GM10266 (cell line): ENCODE data around the gene GALR2.

Source experiments
- DNase-seq: peaks from one replicate; pipeline ENCODE4 v3.0.0; 2012; ENCODE audit errors: extremely low spot score
- TF ChIP-seq, protein P1 (sequence below): IDR thresholded peaks from 2 replicates; pipeline ENCODE4 v1.5.1; 2012; ENCODE audit warnings: mild to moderate bottlenecking, low read depth; ENCODE audit not compliant: control insufficient read depth, insufficient read depth; ENCODE audit errors: missing control alignments

Gene GALR2, protein sequence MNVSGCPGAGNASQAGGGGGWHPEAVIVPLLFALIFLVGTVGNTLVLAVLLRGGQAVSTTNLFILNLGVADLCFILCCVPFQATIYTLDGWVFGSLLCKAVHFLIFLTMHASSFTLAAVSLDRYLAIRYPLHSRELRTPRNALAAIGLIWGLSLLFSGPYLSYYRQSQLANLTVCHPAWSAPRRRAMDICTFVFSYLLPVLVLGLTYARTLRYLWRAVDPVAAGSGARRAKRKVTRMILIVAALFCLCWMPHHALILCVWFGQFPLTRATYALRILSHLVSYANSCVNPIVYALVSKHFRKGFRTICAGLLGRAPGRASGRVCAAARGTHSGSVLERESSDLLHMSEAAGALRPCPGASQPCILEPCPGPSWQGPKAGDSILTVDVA

DNA sequence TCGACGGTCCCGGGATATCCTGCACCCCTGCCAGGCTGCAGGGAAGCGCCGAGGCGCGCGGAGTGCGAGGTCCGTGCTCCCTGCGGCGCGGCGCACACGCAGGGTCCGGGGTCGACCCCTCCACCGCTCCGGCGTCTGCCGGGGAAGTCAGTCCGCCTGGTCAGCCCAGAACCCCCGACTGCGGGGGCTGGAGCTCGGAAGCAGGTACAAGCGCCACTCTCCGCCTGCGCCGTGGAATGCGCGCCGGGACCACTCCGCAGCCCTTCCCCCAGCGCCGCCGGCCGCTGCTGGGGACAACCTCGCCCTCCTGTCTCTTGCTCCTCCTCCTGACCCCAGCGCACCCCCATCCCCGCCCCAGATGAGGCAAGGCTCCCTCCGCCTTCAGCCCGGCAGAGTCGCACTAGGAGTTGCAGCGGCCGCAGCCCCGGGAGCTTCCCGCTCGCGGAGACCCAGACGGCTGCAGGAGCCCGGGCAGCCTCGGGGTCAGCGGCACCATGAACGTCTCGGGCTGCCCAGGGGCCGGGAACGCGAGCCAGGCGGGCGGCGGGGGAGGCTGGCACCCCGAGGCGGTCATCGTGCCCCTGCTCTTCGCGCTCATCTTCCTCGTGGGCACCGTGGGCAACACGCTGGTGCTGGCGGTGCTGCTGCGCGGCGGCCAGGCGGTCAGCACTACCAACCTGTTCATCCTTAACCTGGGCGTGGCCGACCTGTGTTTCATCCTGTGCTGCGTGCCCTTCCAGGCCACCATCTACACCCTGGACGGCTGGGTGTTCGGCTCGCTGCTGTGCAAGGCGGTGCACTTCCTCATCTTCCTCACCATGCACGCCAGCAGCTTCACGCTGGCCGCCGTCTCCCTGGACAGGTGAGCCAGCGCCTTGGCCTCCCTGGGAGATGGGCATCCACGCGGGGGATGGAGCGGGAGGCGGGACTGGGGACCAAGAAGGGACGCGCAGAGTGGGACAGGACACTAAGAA is at the start of gene GALR2:
TSS of gene GALR2 (plus strand) at position 392 of the 974 bp plus-strand sequence. CDS start at position 495, 103 bp downstream.
- no peak for DNase-seq
- TF ChIP-seq, protein P1, sequence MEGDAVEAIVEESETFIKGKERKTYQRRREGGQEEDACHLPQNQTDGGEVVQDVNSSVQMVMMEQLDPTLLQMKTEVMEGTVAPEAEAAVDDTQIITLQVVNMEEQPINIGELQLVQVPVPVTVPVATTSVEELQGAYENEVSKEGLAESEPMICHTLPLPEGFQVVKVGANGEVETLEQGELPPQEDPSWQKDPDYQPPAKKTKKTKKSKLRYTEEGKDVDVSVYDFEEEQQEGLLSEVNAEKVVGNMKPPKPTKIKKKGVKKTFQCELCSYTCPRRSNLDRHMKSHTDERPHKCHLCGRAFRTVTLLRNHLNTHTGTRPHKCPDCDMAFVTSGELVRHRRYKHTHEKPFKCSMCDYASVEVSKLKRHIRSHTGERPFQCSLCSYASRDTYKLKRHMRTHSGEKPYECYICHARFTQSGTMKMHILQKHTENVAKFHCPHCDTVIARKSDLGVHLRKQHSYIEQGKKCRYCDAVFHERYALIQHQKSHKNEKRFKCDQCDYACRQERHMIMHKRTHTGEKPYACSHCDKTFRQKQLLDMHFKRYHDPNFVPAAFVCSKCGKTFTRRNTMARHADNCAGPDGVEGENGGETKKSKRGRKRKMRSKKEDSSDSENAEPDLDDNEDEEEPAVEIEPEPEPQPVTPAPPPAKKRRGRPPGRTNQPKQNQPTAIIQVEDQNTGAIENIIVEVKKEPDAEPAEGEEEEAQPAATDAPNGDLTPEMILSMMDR, result no peak

DNA sequence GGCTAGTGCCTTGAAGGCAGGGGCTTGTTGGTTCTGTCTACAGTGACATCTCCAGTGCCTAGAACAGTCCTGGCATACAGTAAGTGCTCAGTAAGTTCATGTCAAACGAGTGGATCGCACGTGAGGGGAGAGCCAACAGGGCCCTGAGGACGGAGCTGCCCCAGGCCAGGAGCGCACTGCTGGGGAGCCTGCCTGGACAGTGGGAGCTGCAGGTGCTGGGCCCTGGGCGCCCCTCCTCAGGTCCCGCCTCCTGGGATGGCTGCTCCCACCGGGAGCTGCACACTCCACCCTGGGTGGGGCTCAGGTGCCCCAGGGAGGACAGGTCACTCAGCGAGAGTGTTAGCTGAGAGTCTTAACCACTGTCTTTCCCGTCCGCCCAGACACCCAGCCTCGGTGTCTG is 49.3 kb upstream of the GALR2 start:
- TF ChIP-seq, protein P1, result no peak

DNA sequence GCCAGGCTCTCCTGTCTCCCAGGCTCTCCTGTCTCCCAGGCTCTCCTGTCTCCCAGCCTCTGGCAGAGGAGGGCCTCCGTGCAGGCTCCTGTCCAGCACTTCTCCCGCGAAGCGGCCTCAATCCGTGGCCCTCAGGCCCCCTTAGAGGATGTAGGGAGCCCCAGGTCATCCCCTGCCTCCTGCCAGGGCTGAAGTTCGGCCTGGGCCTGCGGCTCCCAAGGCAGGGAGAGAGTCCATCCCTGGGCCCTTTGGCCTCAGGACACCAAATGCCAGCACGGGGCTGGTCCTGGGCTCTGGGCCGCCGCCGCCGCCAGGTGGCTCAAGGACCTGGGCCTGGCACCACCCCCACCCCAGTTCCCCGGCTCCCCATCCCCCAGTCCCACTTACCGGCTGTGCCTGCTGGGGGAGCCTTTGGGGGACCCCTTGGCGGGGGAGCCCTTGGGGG is 47.8 kb upstream of the GALR2 start:
- DNase-seq, result no peak
- TF ChIP-seq, protein P1, result no peak

More for the DNA sequence above, 49.3 kb upstream of the GALR2 start:
- no peak for DNase-seq

DNA sequence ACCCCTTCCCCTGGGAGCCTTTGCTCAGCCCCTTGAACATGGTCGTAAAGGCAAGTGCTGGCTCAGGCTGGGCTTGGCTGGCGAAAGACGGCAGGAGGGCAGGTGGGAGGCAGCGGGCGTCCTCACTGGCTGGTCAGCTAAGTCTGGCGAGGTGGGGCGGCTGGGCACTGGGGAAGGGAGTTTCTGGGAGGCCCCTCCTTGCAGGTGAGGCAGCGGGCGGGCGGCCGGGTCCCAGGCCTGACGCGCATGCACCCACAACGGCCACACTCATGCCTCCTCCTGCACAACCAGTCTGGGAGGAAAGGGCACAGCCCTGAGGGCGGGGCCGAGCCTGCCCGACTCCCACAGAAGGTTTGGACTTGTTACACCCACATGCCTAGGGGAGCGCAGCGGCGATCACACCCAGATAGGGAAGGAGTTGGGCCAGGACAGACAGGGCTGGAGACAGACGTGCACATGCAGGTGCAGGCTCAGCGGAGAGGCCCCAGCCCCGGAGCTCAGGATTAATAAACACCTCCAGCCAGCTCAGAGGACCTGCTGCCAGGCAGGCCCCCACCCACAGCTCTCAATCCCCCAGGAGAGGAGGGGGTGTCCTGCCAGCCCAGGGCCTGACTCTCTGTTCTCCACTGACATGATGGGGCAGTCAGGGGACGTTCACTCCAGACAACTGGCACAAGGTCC is 47.3 kb upstream of the GALR2 start, which contains the start of gene EVPL:
TSS of gene EVPL (minus strand) at position 148 of the 681 bp plus-strand sequence. CDS start at position 40, 108 bp downstream.
- TF ChIP-seq, protein P1, result no peak
- no peak for DNase-seq

DNA sequence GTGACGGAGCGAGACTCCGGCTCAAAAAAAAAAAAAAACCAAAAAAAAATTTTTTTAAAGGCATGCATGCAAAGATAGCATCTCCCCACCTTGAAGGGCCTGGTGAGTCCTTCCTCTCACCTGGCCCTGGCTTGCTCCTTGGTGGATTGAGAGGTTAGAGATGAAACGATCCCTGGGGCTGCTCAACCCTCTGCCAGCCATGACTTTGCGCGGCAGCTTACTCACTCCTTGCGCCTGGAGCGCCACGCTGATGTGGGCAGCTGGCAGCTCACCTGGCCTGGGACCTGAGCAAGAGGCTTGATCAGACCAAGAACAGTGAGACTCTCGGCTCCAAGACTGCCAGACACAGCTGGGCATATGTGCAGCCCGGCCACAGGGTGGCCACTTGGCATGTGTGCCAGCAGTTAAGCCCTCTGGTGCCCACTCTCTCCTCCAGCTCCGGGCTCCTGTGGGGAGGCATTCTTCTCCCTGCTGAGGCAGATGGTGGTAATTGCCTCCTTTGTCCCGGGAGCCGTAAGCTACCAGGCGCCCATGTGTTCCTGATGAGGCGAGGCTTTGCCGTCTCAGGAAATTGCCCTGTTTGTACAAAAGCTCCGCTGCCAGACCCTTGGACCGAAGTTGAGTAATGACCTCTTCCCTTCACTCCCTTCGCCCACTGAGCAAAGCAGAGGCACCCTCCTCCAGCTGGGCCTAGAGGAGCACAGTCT is 42.4 kb upstream of the GALR2 start:
- no peak for DNase-seq
- TF ChIP-seq, protein P1, result no peak

DNA sequence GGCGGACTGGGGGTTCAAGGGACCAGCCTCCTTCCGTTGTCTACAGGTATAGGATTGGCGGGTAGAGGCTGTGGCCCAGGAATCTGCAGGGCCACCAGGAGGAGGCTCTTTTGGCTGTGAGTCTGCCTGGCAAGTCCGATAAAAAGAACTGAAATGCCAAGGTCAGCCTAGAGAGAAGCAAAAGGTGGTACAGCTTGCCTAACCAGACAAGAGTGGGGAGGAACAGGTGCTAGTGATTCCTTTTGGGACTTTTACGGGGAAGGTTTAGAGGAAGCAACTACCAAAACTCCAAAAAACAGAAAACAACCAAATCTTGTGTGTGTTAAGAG is 41.8 kb upstream of the GALR2 start:
- DNase-seq, result no peak
- TF ChIP-seq, protein P1, result no peak
